ENCODE data around the gene SLC10A3.
A peak's percentile ranks its signal among the peaks of the same experiment; 100 is the strongest.

SLC10A3 gene

GRCh38 chrX:154487518-154488290 lies 2.7 kb downstream of the SLC10A3 start:
- H3K4me3 ChIP-seq (ENCODE audit: low read depth, low read length) = no peak overlapping the region
- DNase-seq = no peak
- no peaks in the 10 kb centered on the region for H3K27me3 ChIP-seq (replicated peaks)
- no peaks in the 10 kb centered on the region for H3K36me3 ChIP-seq (replicated peaks)
- TF ChIP-seq CTCF (IDR thresholded peaks at IDR 0.05; ENCODE audit: low read depth, low read length, missing control alignments) = no peak
- no peak overlapping the region for H3K27ac ChIP-seq
- in situ Hi-C loops (cut with HindIII; ENCODE audit: low pct_ligation_motif_present, low sequenced_read_pairs) = no loop called here

- in situ Hi-C loops (cut with HindIII; ENCODE audit: low pct_ligation_motif_present, low sequenced_read_pairs) = no loop called here
- Histone ChIP-seq H3K36me3 (replicated peaks) (no peaks in the 10 kb centered on the region), H3K4me3 (ENCODE audit: low read depth, low read length) (peak within 1 kb of the TSS; percentile 60), H3K27ac (peak within 1 kb of the TSS; percentile 23), H3K27me3 (replicated peaks) (no peaks in the 10 kb centered on the region)
- TF ChIP-seq CTCF (IDR thresholded peaks at IDR 0.05; ENCODE audit: low read depth, low read length, missing control alignments) = no peak
- DNase-seq = no peak
Observed at GRCh38 chrX:154486396-154487207, 3.8 kb downstream of the SLC10A3 start, which contains the start of gene UBL4A. TSS of gene UBL4A (minus strand) at chrX:154486615. CDS start at chrX:154486584, 31 bp downstream.

GRCh38 chrX:154486052-154486395 lies 4.4 kb downstream of the SLC10A3 start:
- no peaks in the 10 kb centered on the region for H3K36me3 ChIP-seq (replicated peaks)
- DNase-seq = no peak
- H3K27me3 ChIP-seq (replicated peaks) = no peaks in the 10 kb centered on the region
- peak overlapping the region; percentile 23 for H3K27ac ChIP-seq
- in situ Hi-C loops (cut with HindIII; ENCODE audit: low pct_ligation_motif_present, low sequenced_read_pairs) = no loop called here
- peak overlapping the region; percentile 60 for H3K4me3 ChIP-seq (ENCODE audit: low read depth, low read length)
- no peak for TF ChIP-seq CTCF (IDR thresholded peaks at IDR 0.05; ENCODE audit: low read depth, low read length, missing control alignments)

GRCh38 chrX:154485150-154486051 lies 5.0 kb downstream of the SLC10A3 start:
- no peaks in the 10 kb centered on the region for H3K36me3 ChIP-seq (replicated peaks)
- in situ Hi-C loops (cut with HindIII; ENCODE audit: low pct_ligation_motif_present, low sequenced_read_pairs) = no loop called here
- no peak for DNase-seq
- H3K27ac ChIP-seq = no peak overlapping the region
- peak overlapping the region; percentile 60 for H3K4me3 ChIP-seq (ENCODE audit: low read depth, low read length)
- no peak for TF ChIP-seq CTCF (IDR thresholded peaks at IDR 0.05; ENCODE audit: low read depth, low read length, missing control alignments)
- no peaks in the 10 kb centered on the region for H3K27me3 ChIP-seq (replicated peaks)

GRCh38 chrX:154484255-154485149 lies 5.9 kb downstream of the SLC10A3 start:
- no peaks in the 10 kb centered on the region for H3K27me3 ChIP-seq (replicated peaks)
- DNase-seq = no peak
- in situ Hi-C loops (cut with HindIII; ENCODE audit: low pct_ligation_motif_present, low sequenced_read_pairs) = no loop called here
- TF ChIP-seq CTCF (IDR thresholded peaks at IDR 0.05; ENCODE audit: low read depth, low read length, missing control alignments) = no peak
- no peak overlapping the region for H3K27ac ChIP-seq
- H3K36me3 ChIP-seq (replicated peaks) = no peaks in the 10 kb centered on the region
- H3K4me3 ChIP-seq (ENCODE audit: low read depth, low read length) = no peak overlapping the region

All from brain microvascular endothelial cell (primary cell).